Panc1 (cell line): ENCODE measurements around the gene SP6.

ENCODE experiments used
- POLR2AphosphoS5 ChIP-seq: IDR thresholded peaks from 2 replicates; pipeline ENCODE4 v1.6.1; 2012; ENCODE audit warnings: mild to moderate bottlenecking, low read depth, low read length, moderate library complexity
- SIN3A ChIP-seq: IDR thresholded peaks from 2 replicates; pipeline ENCODE4 v1.6.1; 2012; ENCODE audit warnings: low read depth, mild to moderate bottlenecking, low read length, moderate library complexity, borderline replicate concordance; ENCODE audit not compliant: insufficient read depth
- TCF7L2 ChIP-seq: IDR thresholded peaks from 2 replicates; pipeline ENCODE4 v1.6.1; 2011; ENCODE audit warnings: mild to moderate bottlenecking, low read depth, low read length, inconsistent platforms
- TF ChIP-seq, protein P1 (sequence below): fragments of 450-650 bp; IDR thresholded peaks from 2 replicates; pipeline ENCODE4 v1.5.1; 2017; ENCODE audit warnings: mild to moderate bottlenecking
- TF ChIP-seq, protein P2 (sequence below), 2 experiments: IDR thresholded peaks; 2 replicates each; pipeline ENCODE4 v1.6.1; 2011 to 2012; ENCODE audit warnings: low read depth in 2 of 2, control low read depth in 1 of 2, low read length in 1 of 2, mild to moderate bottlenecking in 1 of 2, moderate library complexity in 1 of 2; ENCODE audit not compliant: insufficient read depth in 1 of 2

DNA sequence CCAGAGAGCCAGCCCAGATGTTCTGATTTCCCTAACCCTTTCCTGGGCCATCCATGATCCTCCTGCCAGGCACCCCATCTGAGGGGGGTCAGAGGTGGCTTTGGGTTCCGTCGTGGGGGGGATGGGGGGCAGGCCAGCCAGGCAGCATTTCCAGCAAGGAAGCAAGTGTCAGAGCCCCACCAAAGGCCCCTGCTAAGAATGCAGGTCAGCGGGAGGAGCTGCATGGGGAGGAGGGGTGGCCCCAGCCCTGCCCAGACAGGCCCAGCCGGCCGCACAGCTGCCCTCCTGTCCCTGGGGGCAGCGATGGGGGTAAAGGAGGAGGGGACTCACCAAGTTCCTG lies 7.6 kb downstream of the SP6 start:
- TF ChIP-seq POLR2AphosphoS5, result no peak
- TF ChIP-seq, protein P1, sequence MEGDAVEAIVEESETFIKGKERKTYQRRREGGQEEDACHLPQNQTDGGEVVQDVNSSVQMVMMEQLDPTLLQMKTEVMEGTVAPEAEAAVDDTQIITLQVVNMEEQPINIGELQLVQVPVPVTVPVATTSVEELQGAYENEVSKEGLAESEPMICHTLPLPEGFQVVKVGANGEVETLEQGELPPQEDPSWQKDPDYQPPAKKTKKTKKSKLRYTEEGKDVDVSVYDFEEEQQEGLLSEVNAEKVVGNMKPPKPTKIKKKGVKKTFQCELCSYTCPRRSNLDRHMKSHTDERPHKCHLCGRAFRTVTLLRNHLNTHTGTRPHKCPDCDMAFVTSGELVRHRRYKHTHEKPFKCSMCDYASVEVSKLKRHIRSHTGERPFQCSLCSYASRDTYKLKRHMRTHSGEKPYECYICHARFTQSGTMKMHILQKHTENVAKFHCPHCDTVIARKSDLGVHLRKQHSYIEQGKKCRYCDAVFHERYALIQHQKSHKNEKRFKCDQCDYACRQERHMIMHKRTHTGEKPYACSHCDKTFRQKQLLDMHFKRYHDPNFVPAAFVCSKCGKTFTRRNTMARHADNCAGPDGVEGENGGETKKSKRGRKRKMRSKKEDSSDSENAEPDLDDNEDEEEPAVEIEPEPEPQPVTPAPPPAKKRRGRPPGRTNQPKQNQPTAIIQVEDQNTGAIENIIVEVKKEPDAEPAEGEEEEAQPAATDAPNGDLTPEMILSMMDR, result peak; percentile 73
- TF ChIP-seq, protein P2, sequence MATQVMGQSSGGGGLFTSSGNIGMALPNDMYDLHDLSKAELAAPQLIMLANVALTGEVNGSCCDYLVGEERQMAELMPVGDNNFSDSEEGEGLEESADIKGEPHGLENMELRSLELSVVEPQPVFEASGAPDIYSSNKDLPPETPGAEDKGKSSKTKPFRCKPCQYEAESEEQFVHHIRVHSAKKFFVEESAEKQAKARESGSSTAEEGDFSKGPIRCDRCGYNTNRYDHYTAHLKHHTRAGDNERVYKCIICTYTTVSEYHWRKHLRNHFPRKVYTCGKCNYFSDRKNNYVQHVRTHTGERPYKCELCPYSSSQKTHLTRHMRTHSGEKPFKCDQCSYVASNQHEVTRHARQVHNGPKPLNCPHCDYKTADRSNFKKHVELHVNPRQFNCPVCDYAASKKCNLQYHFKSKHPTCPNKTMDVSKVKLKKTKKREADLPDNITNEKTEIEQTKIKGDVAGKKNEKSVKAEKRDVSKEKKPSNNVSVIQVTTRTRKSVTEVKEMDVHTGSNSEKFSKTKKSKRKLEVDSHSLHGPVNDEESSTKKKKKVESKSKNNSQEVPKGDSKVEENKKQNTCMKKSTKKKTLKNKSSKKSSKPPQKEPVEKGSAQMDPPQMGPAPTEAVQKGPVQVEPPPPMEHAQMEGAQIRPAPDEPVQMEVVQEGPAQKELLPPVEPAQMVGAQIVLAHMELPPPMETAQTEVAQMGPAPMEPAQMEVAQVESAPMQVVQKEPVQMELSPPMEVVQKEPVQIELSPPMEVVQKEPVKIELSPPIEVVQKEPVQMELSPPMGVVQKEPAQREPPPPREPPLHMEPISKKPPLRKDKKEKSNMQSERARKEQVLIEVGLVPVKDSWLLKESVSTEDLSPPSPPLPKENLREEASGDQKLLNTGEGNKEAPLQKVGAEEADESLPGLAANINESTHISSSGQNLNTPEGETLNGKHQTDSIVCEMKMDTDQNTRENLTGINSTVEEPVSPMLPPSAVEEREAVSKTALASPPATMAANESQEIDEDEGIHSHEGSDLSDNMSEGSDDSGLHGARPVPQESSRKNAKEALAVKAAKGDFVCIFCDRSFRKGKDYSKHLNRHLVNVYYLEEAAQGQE (IDR thresholded peaks at IDR 0.05; ENCODE audit: insufficient read depth in 1 of 2, low read depth in 2 of 2, low read length in 1 of 2), result no peak
- TF ChIP-seq SIN3A, result no peak
- no peak for TF ChIP-seq TCF7L2
